GM12864 (cell line): ENCODE results near the gene PRKX.
"Not testable (repeated sequence)": the region's sequence is repeated elsewhere in the genome, so short reads cannot be mapped to it uniquely, and the experiment has no call there.

Experiments used
- DNase-seq: peaks from one replicate; pipeline ENCODE4 v3.0.0-alpha.2; 2011; ENCODE audit warnings: low read depth
- H3K4me3 ChIP-seq: 2 replicates; pipeline ENCODE4 v1.5.1; 2011; ENCODE audit warnings: mild to moderate bottlenecking, low read depth, low read length, control low read depth
- TF ChIP-seq, protein P1 (sequence below): IDR thresholded peaks from 2 replicates; pipeline ENCODE4 v1.5.1; 2011; ENCODE audit warnings: low read depth, mild to moderate bottlenecking, moderate library complexity, low read length, control low read depth, inconsistent platforms; ENCODE audit errors: missing control alignments

The PRKX gene

DNA sequence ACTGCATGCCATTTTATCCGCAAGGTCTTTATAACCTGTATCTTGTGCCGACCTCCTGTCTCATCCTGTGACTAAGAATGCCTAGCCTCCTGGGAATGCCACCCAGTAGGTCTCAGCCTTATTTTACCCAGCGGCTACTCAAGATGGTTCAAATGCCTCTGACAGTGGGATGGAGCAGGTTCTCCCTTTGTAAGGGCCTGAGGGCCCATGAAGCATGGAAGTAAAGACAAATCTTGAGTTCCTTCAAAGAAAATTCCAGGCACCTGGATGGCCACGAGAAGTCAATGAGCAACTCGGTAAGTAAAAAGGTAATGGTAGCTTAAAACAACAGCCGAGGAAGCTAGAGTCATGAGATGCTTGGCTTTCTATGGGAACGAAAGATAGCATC, 19.6 kb upstream of the PRKX start:
- H3K4me3 ChIP-seq = no peak overlapping the region
- DNase-seq = no peak
- TF ChIP-seq, protein P1, sequence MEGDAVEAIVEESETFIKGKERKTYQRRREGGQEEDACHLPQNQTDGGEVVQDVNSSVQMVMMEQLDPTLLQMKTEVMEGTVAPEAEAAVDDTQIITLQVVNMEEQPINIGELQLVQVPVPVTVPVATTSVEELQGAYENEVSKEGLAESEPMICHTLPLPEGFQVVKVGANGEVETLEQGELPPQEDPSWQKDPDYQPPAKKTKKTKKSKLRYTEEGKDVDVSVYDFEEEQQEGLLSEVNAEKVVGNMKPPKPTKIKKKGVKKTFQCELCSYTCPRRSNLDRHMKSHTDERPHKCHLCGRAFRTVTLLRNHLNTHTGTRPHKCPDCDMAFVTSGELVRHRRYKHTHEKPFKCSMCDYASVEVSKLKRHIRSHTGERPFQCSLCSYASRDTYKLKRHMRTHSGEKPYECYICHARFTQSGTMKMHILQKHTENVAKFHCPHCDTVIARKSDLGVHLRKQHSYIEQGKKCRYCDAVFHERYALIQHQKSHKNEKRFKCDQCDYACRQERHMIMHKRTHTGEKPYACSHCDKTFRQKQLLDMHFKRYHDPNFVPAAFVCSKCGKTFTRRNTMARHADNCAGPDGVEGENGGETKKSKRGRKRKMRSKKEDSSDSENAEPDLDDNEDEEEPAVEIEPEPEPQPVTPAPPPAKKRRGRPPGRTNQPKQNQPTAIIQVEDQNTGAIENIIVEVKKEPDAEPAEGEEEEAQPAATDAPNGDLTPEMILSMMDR = no peak

- not testable (repeated sequence) for DNase-seq, H3K4me3 ChIP-seq
These were observed 19.0 kb upstream of the PRKX start for GRCh38 chrX:3732326-3733042.

DNA sequence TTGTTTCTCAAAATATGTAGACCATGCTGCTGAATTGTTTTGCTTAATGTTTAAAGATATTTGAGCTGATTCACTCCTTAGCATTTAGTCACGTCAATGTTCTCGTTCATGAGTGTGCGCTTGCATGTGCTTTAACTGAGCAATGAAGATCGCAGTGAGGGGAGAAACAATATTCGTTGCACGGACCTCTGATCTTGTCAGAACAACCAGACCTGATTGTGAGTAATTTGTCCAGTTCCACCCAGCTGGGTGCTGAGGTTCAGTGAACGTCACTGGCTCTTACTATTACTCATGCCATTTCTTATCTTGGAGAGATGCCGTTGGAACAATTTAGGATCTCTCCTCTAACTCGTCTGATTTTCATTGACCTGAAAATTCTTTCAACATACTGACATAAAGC, 15.0 kb upstream of the PRKX start:
- TF ChIP-seq, protein P1 = no peak
- DNase-seq = no peak
- H3K4me3 ChIP-seq = no peak overlapping the region

- not testable (repeated sequence) for DNase-seq, H3K4me3 ChIP-seq
These were observed 10.0 kb upstream of the PRKX start for GRCh38 chrX:3723460-3723859.

DNA sequence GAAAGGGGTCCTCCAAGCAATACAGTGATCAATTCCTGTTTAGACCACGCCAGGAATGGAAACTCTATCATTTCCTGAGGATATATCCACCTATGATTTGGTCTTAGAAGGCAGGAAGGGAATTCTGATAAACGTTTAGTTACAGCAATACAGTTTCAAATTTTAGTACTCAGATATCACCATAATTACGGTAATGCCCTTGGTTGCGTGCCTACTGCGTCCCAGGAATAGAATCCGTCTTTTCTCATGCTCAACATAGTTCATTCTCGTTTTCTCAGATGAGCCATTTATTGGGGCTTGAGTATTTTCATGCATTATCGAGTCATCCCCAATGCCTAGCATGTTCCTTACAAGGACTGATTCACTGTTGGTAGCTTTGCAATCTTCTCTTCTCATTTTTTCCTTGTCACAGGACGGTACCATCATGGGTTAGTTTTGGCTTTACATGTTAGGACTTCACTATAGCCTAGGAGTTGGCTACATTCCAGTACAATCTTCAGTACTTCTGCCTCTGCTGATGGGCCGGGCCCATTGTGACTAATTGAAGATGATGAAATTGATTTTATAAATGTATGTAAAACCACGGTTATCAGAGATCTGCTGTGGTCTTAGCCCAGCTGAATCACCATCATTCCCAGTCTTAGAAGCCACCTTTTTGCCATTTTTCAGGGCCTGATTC, 4.4 kb upstream of the PRKX start:
- TF ChIP-seq, protein P1 = no peak
- no peak for DNase-seq
- H3K4me3 ChIP-seq = no peak overlapping the region

DNA sequence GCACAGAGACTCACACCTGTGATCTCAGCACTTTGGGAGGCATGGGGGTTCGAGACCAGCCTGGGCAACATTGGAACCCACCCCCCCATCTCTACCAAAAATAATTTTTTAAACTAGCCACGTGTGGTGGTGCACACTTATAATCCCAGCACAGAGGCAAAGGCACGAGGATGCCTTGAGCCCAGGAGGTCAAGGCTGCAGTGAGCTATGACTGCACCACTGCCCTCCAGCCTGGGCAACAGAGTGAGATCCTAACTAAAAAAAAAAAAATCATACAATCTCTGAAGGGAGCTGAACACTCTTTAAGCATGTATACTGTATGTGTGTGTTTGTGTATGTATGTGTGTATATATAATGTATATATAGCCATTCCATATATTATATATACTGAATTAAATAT, 2.5 kb upstream of the PRKX start:
- no peak overlapping the region for H3K4me3 ChIP-seq
- DNase-seq = no peak
- TF ChIP-seq, protein P1 = no peak

DNA sequence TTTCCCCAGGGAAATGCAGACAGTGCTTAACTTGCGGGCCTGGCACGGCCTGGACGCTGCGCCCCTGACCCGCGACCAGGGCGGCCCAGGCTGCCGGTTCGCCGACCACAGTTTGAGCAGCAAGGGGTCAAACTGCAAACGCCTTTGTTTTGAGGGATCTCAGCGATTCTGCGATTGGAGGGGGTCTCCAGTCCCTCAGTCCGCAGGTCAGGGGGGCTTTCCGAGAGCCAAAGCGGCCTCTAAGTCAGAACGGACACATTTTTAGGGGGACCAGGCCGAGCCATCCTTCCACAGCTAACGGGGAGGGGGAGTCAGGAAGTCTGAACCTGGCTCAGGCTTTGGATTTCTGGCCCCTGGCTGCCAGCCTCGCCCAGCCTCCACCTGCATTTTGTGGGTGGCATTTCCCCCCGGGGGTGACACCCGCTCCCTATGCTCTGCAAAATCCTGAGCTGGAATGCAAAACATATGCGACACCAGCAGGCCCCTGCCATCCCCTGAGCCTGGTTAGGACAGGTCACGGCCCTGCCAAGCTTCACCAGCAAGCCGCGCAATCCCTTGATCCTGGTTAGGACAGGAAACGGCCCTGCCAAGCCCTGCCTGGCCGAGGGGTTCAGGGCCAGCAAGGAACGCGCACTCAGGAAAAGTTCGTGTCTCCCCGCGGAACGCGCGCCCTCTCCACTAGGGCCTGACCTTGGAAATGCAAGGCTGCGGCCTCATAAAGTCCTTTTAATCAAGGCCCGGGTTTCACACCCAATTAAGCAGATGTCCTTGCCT, 1.4 kb upstream of the PRKX start:
- H3K4me3 ChIP-seq, DNase-seq: not testable (repeated sequence)

DNA sequence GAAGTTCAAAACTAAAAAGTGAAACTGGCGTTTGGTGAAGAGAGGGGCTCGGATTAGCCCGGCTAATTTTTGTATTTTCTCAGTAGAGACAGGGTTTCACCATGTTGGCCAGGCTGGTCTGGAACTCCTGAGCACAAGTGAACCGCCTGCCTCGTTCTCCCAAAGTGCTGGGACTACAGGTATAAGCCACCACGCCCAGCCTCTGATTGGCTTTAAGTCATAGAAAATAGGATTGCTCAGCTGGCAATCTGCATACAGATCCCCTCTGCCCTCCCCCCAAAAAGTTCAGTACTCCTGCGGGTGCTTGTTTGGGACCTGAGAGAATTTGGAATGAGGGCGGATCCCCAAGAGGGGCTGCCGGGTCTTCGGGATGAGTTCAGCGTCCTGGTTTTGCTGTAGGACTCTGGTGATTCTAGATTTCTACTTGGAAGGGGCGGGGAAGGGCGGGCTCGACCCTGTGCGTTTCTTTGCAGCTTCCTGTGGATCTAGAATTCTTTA, 537 bp upstream of the PRKX start:
- H3K4me3 ChIP-seq = peak overlapping the region; percentile 62
- no peak for DNase-seq
- TF ChIP-seq, protein P1 = no peak
